GM10847 (cell line): ENCODE results near the gene GPC2.

Experiments
- POLR2A ChIP-seq: IDR thresholded peaks from 2 replicates; pipeline ENCODE4 v1.6.1; 2011; ENCODE audit not compliant: insufficient read length; ENCODE audit errors: extremely low read depth

The GPC2 gene

GRCh38 chr7:100208911-100209408, 31.8 kb upstream of the GPC2 start:
- TF ChIP-seq POLR2A: no peak

GRCh38 chr7:100204454-100204853, 27.3 kb upstream of the GPC2 start:
- no peak for TF ChIP-seq POLR2A

GRCh38 chr7:100200693-100201092, 23.5 kb upstream of the GPC2 start:
- TF ChIP-seq POLR2A: no peak

DNA sequence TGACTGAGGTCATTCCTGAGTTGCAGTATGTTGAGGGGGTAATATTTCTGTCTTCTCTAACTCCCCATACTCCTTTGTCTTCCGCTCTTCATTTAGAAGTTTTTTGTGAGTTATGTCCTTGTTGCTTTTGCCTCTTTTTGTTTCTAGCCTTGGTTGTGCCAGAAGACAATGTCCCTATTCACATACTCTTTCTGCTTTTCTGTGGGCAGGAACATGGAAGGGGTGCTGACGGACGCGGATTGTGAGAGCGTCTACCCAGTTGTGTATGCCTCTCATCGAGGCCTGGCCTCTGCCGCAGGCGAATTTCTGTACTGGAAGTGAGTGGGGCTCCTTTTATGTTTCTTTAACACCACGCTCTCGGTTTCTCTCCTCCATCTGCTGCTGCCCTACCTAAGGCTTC, 21.1 kb upstream of the GPC2 start:
- no peak for TF ChIP-seq POLR2A

DNA sequence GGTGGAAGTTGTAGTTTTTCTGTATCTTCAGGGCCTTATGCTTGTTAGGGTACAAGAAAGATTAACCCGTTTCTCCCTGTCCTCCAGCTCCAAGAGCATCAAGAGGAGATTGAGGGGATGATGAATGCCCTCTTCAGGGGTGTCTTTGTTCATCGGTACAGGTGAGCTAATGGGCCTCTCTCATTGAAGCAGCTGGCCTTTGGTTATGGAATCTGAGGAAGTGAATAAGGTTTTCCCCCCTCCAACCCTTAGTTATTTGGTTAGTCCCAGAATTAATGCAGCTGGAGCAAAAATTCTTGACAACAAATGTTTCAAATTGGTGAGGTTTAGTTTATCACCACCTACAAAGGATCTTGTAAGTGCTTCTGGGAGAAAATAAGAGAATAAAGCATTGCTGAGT, 18.0 kb upstream of the GPC2 start:
- no peak for TF ChIP-seq POLR2A

- TF ChIP-seq POLR2A: no peak
Observed at GRCh38 chr7:100192969-100193368, 15.8 kb upstream of the GPC2 start.

- no peak for TF ChIP-seq POLR2A
Observed at GRCh38 chr7:100191775-100192174, 14.6 kb upstream of the GPC2 start.

DNA sequence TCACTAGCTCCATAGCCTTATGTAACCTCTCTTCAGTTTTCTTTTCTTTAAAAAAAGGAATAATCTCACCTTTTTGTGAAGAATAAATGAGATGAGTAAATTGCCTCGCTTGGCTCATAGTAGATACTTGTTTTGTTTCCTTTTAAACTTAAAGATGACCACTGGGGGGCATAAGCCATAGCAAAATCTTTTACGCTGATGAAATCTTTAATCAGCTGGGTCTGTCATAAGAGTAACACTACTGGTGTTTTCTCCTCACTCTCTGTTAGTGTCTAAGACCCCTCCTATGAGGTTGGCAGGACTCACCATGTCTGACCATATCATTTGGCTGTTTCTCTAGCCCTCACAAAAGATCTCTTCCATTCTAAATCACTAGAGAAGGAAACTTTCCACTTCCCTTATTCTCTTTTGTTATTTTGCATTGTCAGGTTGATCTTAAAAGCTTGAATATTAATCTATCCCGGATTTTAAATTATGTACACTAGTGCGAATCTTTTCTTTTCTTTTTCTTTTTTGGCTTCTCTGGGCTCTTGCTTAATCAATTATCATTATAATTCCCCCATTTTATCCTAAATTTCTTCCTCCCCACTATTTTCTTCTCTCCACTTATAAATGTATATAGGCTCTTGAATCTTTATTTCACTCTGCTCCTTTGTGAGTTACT, 13.0 kb upstream of the GPC2 start:
- no peak for TF ChIP-seq POLR2A

DNA sequence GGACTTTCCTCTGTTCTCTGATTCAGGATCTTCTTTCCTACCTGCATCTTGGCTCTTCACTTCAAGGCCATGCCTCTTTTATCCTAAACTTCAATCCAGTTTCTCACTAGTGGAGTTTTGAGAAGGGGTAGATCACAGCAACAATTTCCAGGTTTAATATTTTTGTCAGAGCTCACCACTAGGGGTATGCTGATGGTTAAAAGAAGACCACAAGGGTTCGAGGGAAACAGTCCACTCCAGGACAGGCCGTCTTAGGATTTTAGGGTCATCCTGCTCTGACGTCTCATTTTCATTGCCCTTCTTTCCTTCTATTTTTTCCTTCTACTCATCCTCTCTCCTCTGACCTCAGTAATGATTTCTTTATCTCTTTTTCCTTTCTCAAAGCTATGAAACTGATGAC, 11.9 kb upstream of the GPC2 start:
- no peak for TF ChIP-seq POLR2A

DNA sequence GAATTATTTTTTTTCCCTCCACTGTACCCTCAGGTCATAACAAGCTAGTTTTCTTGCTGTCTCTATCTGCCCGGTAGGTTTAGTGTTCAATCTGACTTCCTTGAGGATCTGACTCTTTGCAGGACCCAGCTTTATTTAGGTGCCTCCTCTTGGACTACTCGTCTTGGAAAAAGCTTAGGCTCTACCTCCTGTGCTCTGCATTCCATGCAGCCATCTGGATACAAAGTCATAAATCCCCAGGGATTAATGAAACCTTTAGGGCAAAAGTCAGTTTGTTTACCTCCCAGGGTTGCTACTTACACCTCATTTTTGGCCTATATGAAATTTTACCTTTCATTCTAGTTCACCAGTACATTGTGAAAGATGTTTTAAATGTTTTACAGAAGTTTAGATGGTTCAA, 8.5 kb upstream of the GPC2 start:
- TF ChIP-seq POLR2A: no peak

DNA sequence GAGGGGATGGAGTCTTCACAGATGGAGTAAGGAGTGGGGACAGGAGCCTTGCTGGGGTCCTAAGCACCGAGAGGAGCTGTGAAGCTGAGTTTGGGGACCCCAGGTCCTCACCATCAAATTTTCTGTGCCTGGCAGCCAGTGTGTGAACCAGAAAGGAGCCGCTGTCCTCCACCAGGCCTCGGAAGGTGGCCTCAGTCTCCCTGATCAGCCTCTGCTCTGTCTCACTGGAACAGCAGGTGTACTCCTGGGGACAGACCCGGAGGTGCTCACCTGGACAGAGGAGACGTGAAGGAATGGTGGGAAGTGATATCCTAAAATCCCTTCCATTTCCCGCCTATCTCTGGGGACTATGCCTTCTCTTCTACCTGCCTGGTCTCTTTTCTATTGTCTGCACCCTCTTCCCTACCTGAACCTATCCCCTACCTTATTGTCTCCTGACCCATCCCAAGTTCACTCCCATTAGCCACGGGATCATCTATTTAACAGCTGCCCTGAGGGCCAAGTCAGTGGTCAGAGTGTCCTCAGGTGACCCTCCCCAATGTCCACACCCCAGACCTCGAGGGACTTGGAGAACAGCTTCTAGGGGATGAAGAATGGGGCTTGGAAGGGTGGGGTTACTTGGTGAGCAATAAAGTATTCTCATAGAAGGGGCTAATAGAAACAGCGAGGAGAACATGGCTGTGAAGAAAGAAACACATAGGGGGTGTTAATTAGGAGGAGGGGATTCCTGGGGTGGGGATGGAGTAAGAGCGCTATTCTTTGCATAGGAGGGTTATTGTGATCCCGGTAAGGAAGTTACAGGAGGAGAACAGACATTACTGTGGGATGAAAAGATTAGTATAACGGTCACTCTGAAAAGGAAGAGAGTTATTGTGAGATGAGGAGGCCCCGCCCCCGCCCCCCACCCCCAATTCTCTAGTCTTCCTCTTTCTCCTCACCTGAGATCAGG, 811 bp downstream of the GPC2 start:
- TF ChIP-seq POLR2A: no peak

DNA sequence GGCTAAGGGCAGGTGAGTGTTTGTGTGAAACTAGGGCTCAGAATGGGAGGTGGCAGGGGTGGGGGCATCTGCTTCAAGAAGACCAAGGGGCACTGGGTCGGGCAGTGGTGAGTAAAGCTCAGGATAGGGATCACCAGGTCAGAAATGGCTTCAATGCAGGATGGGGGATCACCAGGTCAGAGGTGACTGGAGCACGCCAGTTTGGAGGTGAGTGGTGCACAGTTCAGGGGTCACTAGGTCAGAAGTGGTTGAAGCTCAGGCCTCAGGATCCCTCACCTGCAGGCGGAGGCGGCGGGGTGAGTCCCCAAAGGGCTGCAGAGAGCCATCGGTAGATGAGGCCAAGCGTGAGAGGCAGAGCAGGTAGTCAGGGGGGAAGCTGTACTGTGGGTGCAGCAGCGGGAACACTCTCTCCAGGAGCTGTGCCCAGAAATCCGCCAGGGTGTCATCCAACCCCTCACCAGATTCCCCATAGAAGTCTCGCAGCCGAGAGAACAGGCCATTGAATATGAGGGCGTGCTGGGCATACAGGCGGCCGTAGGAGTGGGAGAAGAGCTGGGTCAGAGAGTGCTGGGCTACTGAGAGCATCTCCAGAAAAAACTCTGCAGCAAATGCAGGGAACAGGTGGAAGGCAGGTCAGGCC, 1.8 kb downstream of the GPC2 start:
- TF ChIP-seq POLR2A: no peak

- no peak for TF ChIP-seq POLR2A
Observed at GRCh38 chr7:100174582-100174981, 2.6 kb downstream of the GPC2 start.

DNA sequence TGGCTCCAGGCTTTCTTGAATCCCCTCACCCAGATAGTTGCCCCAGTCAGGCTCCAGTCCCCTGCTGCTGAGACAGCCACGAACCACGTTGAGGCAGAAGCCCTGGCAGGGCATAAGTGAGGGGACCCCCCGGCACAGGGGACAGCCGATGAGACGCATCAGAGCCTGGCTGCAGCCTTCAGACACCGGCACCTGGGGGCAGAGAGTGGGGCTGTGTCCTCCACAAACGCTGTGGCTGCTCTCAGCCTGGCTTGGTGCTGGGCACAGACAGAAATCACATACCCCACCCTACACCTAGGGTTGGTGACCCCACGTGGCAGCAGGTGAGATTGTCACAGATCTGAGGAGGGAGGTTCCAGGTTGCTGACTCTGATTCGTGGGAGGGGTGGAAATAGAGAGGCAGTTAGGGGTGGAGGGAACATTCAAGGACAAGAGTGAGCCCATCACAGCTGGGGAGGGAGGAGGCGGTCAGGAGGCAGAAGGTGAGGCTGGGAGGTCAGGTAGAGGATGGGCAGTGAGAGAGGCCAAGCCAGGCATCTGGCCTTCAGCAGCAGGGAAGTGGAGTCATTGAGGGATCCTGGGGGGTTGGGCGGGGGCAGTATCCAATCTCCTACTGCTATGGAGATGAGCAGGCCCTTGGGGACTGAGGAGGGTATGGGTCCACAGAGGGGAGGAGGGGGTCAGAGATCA, 3.2 kb downstream of the GPC2 start:
- no peak for TF ChIP-seq POLR2A

GRCh38 chr7:100171840-100172239, 5.3 kb downstream of the GPC2 start:
- TF ChIP-seq POLR2A: no peak
